Loucy (cell line): ENCODE measurements around the gene FTO.

Source experiments
- EZH2phosphoT487 ChIP-seq: fragments of 200-600 bp; IDR thresholded peaks from 2 replicates; pipeline ENCODE4 v1.6.1; 2018; ENCODE audit warnings: antibody characterized with exemption, mild to moderate bottlenecking, moderate library complexity, borderline replicate concordance
- TF ChIP-seq, protein P1 (sequence below): fragments of 200-600 bp; sonication (generic); conservative IDR thresholded peaks from 2 replicates; pipeline ENCODE4 v1.5.1; 2014; ENCODE audit warnings: mild to moderate bottlenecking, antibody characterized with exemption, low read length

GRCh38 chr16:53915452-53916160 lies 211.7 kb downstream of the FTO start:
- TF ChIP-seq, protein P1, sequence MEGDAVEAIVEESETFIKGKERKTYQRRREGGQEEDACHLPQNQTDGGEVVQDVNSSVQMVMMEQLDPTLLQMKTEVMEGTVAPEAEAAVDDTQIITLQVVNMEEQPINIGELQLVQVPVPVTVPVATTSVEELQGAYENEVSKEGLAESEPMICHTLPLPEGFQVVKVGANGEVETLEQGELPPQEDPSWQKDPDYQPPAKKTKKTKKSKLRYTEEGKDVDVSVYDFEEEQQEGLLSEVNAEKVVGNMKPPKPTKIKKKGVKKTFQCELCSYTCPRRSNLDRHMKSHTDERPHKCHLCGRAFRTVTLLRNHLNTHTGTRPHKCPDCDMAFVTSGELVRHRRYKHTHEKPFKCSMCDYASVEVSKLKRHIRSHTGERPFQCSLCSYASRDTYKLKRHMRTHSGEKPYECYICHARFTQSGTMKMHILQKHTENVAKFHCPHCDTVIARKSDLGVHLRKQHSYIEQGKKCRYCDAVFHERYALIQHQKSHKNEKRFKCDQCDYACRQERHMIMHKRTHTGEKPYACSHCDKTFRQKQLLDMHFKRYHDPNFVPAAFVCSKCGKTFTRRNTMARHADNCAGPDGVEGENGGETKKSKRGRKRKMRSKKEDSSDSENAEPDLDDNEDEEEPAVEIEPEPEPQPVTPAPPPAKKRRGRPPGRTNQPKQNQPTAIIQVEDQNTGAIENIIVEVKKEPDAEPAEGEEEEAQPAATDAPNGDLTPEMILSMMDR = no peak
- TF ChIP-seq EZH2phosphoT487 = no peak
